ENCODE data around the gene AGER.

Gene AGER

DNA sequence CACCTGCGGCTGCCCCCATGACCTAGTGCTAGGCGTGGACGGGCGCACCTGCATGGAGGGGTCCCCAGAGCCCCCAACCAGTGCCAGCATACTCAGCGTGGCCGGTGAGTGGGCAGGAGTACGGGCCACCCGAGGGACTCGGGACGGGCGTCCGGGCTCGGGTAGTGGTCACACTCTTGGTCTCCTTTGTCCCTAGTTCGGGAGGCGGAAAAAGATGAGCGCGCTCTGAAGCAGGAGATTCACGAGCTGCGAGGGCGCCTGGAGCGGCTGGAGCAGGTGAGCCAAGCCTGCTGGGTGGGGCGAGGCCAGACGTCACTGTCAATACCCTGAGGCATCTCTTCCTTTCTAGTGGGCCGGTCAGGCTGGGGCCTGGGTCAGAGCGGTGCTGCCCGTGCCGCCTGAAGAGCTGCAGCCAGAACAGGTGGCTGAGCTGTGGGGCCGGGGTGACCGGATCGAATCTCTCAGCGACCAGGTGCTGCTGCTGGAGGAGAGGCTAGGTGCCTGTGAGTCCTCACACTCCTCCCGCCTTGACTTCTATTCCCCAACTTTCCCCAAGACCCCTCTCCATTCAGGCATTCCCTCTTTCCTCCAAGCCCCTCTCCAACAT lies 16.8 kb downstream of the AGER start:
- no peak overlapping the region for H3K4me3 ChIP-seq (ENCODE audit: low read depth, low read length)
- no peak for DNase-seq (ENCODE audit: low read depth)
- TF ChIP-seq, protein P1, sequence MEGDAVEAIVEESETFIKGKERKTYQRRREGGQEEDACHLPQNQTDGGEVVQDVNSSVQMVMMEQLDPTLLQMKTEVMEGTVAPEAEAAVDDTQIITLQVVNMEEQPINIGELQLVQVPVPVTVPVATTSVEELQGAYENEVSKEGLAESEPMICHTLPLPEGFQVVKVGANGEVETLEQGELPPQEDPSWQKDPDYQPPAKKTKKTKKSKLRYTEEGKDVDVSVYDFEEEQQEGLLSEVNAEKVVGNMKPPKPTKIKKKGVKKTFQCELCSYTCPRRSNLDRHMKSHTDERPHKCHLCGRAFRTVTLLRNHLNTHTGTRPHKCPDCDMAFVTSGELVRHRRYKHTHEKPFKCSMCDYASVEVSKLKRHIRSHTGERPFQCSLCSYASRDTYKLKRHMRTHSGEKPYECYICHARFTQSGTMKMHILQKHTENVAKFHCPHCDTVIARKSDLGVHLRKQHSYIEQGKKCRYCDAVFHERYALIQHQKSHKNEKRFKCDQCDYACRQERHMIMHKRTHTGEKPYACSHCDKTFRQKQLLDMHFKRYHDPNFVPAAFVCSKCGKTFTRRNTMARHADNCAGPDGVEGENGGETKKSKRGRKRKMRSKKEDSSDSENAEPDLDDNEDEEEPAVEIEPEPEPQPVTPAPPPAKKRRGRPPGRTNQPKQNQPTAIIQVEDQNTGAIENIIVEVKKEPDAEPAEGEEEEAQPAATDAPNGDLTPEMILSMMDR (IDR thresholded peaks at IDR 0.05; ENCODE audit: control insufficient read depth, extremely low read depth, insufficient read depth): no peak

DNA sequence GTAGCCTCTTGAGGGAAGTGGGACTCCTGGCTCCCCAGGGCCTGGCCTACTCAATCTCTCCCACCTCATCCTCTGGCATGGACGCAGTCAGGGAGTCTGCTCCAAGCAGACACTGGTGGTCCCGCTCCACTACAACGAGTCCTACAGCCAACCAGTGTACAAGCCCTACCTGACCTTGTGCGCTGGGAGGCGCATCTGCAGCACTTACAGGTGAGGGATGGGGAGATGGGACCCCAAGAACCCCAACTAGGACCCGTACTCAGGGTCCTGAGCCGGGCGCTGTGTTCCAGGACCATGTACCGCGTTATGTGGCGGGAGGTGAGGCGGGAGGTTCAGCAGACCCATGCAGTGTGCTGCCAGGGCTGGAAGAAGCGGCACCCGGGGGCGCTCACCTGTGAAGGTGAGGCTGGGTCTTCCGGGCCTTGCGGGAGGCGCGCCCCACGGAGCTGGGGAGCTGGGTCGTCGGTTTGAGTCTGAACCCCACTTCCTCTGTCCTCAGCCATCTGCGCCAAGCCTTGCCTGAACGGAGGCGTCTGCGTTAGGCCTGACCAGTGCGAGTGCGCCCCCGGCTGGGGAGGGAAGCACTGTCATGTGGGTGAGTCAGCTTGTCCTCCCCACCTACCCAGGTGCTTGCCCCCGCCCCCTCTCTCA lies 17.5 kb downstream of the AGER start:
- no peak for DNase-seq (ENCODE audit: low read depth)
- TF ChIP-seq, protein P1 (IDR thresholded peaks at IDR 0.05; ENCODE audit: control insufficient read depth, extremely low read depth, insufficient read depth): no peak
- H3K4me3 ChIP-seq (ENCODE audit: low read depth, low read length): no peak overlapping the region

DNA sequence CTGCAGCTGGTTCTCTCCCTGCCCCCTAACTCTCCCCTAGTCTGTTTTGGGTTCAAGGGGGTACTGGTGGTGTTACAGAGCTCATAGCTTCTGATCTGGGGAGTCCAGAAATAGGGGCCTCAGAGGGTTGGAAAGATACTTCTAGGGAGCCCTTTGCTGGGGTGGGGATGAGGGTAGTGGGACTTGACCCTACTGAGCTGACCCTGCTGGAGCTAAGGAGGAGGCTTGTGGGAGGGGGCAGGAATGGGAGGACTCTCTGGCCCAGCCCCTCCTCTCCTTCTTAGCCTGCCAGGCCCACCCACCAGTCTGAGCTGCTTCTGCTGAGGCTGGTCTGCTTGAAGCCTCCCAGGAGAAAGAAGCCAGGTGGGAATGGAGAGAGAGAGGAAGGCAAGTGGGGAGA lies 19.8 kb downstream of the AGER start, which contains the start of gene EGFL8:
EGFL8 (plus strand) TSS at position 301 of the 400 bp plus-strand sequence. CDS start 1,571 bp downstream, outside the sequence.
- no peak for DNase-seq (ENCODE audit: low read depth)
- TF ChIP-seq, protein P1 (IDR thresholded peaks at IDR 0.05; ENCODE audit: control insufficient read depth, extremely low read depth, insufficient read depth): no peak

DNA sequence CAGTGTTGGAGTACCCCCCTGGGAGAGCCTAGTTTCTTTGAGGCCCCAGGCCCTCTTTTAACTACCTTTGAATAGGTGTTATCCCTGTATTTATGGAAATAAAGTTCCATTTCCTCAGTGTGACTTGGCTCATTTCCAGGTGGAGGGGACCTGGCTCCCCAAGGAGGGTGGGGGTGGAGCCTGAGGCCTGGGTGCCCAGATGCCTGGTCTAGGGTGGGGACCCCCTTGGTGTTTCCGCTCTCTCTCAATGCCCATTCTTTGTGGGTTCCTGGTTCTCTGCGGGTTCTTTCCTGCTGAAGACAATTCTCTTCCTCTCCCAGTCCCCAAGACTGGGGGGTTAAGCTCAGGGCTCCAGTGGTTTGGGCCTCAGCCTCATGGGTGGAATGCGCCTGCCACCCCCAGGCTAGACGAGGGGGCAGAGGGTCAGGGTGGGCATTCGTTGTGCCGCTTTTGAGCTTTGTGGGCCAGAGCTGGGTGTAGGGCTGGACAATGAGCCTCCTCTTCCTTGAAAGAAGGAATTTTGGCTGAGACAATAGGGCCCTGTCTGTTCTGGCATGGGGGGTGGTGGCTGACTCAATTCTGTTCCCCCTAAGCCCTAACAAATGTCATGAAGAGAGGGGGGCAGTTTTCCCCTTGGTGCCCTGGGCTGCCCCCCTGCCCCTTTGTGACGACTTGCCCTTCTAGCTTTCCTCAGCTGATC lies 20.3 kb downstream of the AGER start:
- no peak for DNase-seq (ENCODE audit: low read depth)
- no peak overlapping the region for H3K4me3 ChIP-seq (ENCODE audit: low read depth, low read length)
- TF ChIP-seq, protein P1 (IDR thresholded peaks at IDR 0.05; ENCODE audit: control insufficient read depth, extremely low read depth, insufficient read depth): no peak

More for the DNA sequence above, 19.8 kb downstream of the AGER start, which contains the start of gene EGFL8:
- H3K4me3 ChIP-seq (ENCODE audit: low read depth, low read length): no peak within 1 kb of the TSS

DNA sequence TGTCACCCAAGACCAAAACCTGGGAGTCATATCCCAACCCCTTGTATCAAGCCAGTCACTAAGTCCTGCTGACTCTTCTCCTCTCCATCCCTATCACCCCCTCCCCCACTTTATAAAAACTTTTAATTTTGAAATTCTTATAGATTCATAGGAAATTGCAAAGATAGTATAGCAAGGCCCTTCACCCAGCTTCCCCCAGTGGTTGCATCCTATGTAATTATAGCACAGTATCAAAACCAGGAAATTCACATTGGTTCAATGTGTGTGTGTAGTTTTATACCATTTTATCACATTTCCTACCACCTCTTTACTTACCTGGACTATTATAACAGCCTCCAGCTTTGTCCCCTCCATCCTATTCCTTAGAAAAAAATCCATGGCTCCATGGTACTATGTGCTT lies 26.0 kb downstream of the AGER start:
- no peak overlapping the region for H3K4me3 ChIP-seq (ENCODE audit: low read depth, low read length)
- no peak for DNase-seq (ENCODE audit: low read depth)
- TF ChIP-seq, protein P1 (IDR thresholded peaks at IDR 0.05; ENCODE audit: control insufficient read depth, extremely low read depth, insufficient read depth): no peak

DNA sequence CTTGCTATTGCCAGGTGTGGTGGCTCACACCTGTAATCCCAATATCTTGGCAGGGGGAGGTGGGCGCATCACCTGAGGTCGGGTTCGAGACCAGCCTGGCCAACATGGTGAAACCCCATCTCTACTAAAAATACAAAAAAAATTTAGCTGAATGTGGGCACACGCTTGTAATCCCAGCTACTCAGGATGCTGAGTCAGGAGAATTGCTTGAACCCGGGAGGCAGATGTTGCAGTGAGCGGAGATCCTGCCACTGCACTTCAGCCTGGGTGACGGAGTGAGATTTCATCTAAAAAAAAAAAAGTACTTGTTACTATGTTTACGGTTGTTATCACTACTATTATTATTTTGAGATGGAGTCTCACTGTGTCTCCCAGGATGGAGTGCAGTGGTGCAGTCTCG lies 27.2 kb downstream of the AGER start:
- TF ChIP-seq, protein P1 (IDR thresholded peaks at IDR 0.05; ENCODE audit: control insufficient read depth, extremely low read depth, insufficient read depth): no peak
- H3K4me3 ChIP-seq (ENCODE audit: low read depth, low read length): no peak overlapping the region
- DNase-seq (ENCODE audit: low read depth): no peak

Data from LNCaP clone FGC (cell line).